Endometrial microvascular endothelial cells (primary cell): Measurements from ENCODE around the gene TRAF1. TPM values are rescaled to one million over a fixed set of nuclear protein-coding genes. Genes with fewer than 3 reads are reported as not detected.

ENCODE experiments used
- in situ Hi-C: cut with HindIII; loops from 2 replicates; pipeline ENCODE4 v1.10.0; 2017; ENCODE audit warnings: low sequenced_read_pairs, low pct_unique_long_range_greater_than_20kb; ENCODE audit errors: inconsistent ontology term
- total RNA-seq: library from RNA; depleted of rRNA; stranded (reverse); fragments of >200 nt; gene quantifications from one replicate; pipeline ENCODE4 v1.2.3, GENCODE V29; 2015; ENCODE audit errors: inconsistent ontology term

Gene TRAF1
- total RNA-seq, 1 donor from 2014 or later, result 6.7 TPM

- in situ Hi-C loops, result no loop called here
Observed at GRCh38 chr9:120942186-120943001, 15.8 kb upstream of the TRAF1 start.

- in situ Hi-C loops, result no loop called here
Observed at GRCh38 chr9:120941046-120941770, 14.6 kb upstream of the TRAF1 start.

GRCh38 chr9:120940573-120940972 is 14.0 kb upstream of the TRAF1 start:
- in situ Hi-C loops, result no loop called here

GRCh38 chr9:120938851-120939250 is 12.3 kb upstream of the TRAF1 start:
- in situ Hi-C loops, result no loop called here

GRCh38 chr9:120937596-120937995 is 11.0 kb upstream of the TRAF1 start:
- in situ Hi-C loops, result no loop called here

GRCh38 chr9:120937127-120937526 is 10.5 kb upstream of the TRAF1 start:
- in situ Hi-C loops, result no loop called here

GRCh38 chr9:120936764-120937122 is 10.1 kb upstream of the TRAF1 start:
- in situ Hi-C loops, result no loop called here

- in situ Hi-C loops, result no loop called here
Observed at GRCh38 chr9:120936011-120936763, 9.6 kb upstream of the TRAF1 start.

- in situ Hi-C loops, result no loop called here
Observed at GRCh38 chr9:120935383-120935857, 8.8 kb upstream of the TRAF1 start.

GRCh38 chr9:120934281-120934680 is 7.7 kb upstream of the TRAF1 start:
- in situ Hi-C loops, result no loop called here

GRCh38 chr9:120933310-120934055 is 6.9 kb upstream of the TRAF1 start:
- in situ Hi-C loops, result no loop called here

- in situ Hi-C loops, result no loop called here
Observed at GRCh38 chr9:120932086-120932823, 5.7 kb upstream of the TRAF1 start.

GRCh38 chr9:120931231-120932085 is 4.9 kb upstream of the TRAF1 start:
- in situ Hi-C loops, result no loop called here

GRCh38 chr9:120929229-120929791 is 2.7 kb upstream of the TRAF1 start:
- in situ Hi-C loops, result no loop called here

- in situ Hi-C loops, result no loop called here
Observed at GRCh38 chr9:120928483-120929228, 2.1 kb upstream of the TRAF1 start.

- in situ Hi-C loops, result no loop called here
Observed at GRCh38 chr9:120928015-120928482, 1.5 kb upstream of the TRAF1 start.
